ENCODE data around the gene SMCO2.

Gene SMCO2

DNA sequence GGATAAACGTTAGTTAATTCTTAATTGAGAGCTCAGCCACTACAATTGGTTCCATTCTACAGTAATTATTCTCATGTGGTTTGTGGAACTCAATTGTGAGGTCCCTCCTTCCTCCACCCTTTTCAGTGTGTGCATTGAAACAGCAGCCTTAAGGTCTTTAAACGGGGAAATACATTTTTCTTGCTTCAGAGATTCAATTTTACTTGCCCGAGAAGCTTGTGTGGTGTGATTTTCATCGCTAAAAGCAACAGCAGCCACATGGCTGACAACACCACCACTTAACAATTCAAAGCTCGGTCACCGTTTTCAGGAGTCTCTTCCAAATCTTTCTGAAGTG is 76.7 kb downstream of the SMCO2 start:
- no peaks in the 10 kb centered on the region for H3K27me3 ChIP-seq (ENCODE audit: low read length)
- TF ChIP-seq EZH2phosphoT487 (conservative IDR thresholded peaks at IDR 0.05; ENCODE audit: low read length) (no peak), CTCF (IDR thresholded peaks at IDR 0.05; ENCODE audit: insufficient read depth, low read length, poor library complexity, severe bottlenecking) (no peak)
- H3K27ac ChIP-seq (ENCODE audit: low read depth, low read length), result no peak overlapping the region
- no peaks in the 10 kb centered on the region for H4K20me1 ChIP-seq (ENCODE audit: low read depth, low read length)
- no peaks in the 10 kb centered on the region for H3F3A ChIP-seq (ENCODE audit: insufficient read depth)
- H3K9me2 ChIP-seq (replicated peaks; ENCODE audit: insufficient read depth, low read length), result no peaks in the 10 kb centered on the region
- H3K4me2 ChIP-seq (ENCODE audit: low read depth, low read length, poor library complexity, severe bottlenecking), result peak overlapping the region; percentile 67
- no peaks in the 10 kb centered on the region for H3K79me2 ChIP-seq (ENCODE audit: insufficient read depth, low read length)
- H3K9me3 ChIP-seq (ENCODE audit: insufficient read depth, low read length), result no peaks in the 10 kb centered on the region
- no peaks in the 10 kb centered on the region for H3K36me3 ChIP-seq (ENCODE audit: low read length)
- H2AFZ ChIP-seq (ENCODE audit: low read depth, low read length, severe bottlenecking), result peak overlapping the region; percentile 93
- H3K9ac ChIP-seq (ENCODE audit: low read length), result peak overlapping the region; percentile 53
- peak overlapping the region; percentile 71 for H3K4me3 ChIP-seq (ENCODE audit: insufficient read depth, low read length, poor library complexity, severe bottlenecking)

GRCh38 chr12:27523642-27524493 is 77.3 kb downstream of the SMCO2 start, which contains the start of gene PPFIBP1:
PPFIBP1 (plus strand) TSS chr12:27524206; CDS start chr12:27633397, 109,191 bp downstream.
- peak within 1 kb of the TSS; percentile 67 for H3K4me2 ChIP-seq (ENCODE audit: low read depth, low read length, poor library complexity, severe bottlenecking)
- no peaks in the 10 kb centered on the region for H3K9me3 ChIP-seq (ENCODE audit: insufficient read depth, low read length)
- H2AFZ ChIP-seq (ENCODE audit: low read depth, low read length, severe bottlenecking), result peak within 1 kb of the TSS; percentile 93
- TF ChIP-seq CTCF (IDR thresholded peaks at IDR 0.05; ENCODE audit: insufficient read depth, low read length, poor library complexity, severe bottlenecking), result no peak
- TF ChIP-seq EZH2phosphoT487 (conservative IDR thresholded peaks at IDR 0.05; ENCODE audit: low read length), result no peak
- H3K9ac ChIP-seq (ENCODE audit: low read length), result peak within 1 kb of the TSS; percentile 53
- no peaks in the 10 kb centered on the region for H3K79me2 ChIP-seq (ENCODE audit: insufficient read depth, low read length)
- no peaks in the 10 kb centered on the region for H3F3A ChIP-seq (ENCODE audit: insufficient read depth)
- H4K20me1 ChIP-seq (ENCODE audit: low read depth, low read length), result no peaks in the 10 kb centered on the region
- no peaks in the 10 kb centered on the region for H3K36me3 ChIP-seq (ENCODE audit: low read length)
- no peaks in the 10 kb centered on the region for H3K9me2 ChIP-seq (replicated peaks; ENCODE audit: insufficient read depth, low read length)
- H3K27ac ChIP-seq (ENCODE audit: low read depth, low read length), result no peak within 1 kb of the TSS
- H3K27me3 ChIP-seq (ENCODE audit: low read length), result no peaks in the 10 kb centered on the region
- H3K4me3 ChIP-seq (ENCODE audit: insufficient read depth, low read length, poor library complexity, severe bottlenecking), result peak within 1 kb of the TSS; percentile 71

DNA sequence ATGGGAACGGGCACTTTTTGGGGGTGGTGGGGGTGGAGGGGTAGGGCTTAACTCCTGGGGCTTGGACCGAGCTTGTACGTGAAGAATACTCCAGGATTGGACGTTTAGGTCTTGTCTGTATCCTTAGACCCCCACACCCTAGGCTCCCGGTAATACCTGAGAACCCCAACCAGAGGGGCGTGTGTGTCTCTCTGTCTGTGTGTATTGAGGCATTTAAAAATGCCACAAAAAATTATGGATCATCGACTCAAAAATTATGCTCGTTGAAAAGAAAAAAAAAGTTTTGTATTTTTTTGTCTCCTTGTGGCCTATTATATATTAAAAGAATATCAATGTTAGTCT is 77.9 kb downstream of the SMCO2 start:
- H3F3A ChIP-seq (ENCODE audit: insufficient read depth), result no peaks in the 10 kb centered on the region
- H3K9ac ChIP-seq (ENCODE audit: low read length), result peak overlapping the region; percentile 53
- peak overlapping the region; percentile 93 for H2AFZ ChIP-seq (ENCODE audit: low read depth, low read length, severe bottlenecking)
- no peak overlapping the region for H3K27ac ChIP-seq (ENCODE audit: low read depth, low read length)
- H4K20me1 ChIP-seq (ENCODE audit: low read depth, low read length), result no peaks in the 10 kb centered on the region
- no peaks in the 10 kb centered on the region for H3K27me3 ChIP-seq (ENCODE audit: low read length)
- TF ChIP-seq CTCF (IDR thresholded peaks at IDR 0.05; ENCODE audit: insufficient read depth, low read length, poor library complexity, severe bottlenecking) (no peak), EZH2phosphoT487 (conservative IDR thresholded peaks at IDR 0.05; ENCODE audit: low read length) (no peak)
- no peaks in the 10 kb centered on the region for H3K36me3 ChIP-seq (ENCODE audit: low read length)
- H3K79me2 ChIP-seq (ENCODE audit: insufficient read depth, low read length), result no peaks in the 10 kb centered on the region
- peak overlapping the region; percentile 71 for H3K4me3 ChIP-seq (ENCODE audit: insufficient read depth, low read length, poor library complexity, severe bottlenecking)
- no peaks in the 10 kb centered on the region for H3K9me2 ChIP-seq (replicated peaks; ENCODE audit: insufficient read depth, low read length)
- no peaks in the 10 kb centered on the region for H3K9me3 ChIP-seq (ENCODE audit: insufficient read depth, low read length)
- H3K4me2 ChIP-seq (ENCODE audit: low read depth, low read length, poor library complexity, severe bottlenecking), result peak overlapping the region; percentile 67
